PC-9 (cell line): ENCODE measurements around the gene TPCN2. TPM values are rescaled to one million over a fixed set of nuclear protein-coding genes. Genes with fewer than 3 reads are reported as not detected.

ENCODE experiments used
- BruUV-seq: library from RNA; stranded (reverse); fragments of 400-500 nt; replicated peaks from 2 replicates; lab custom pipeline; 2021; lab: Mats Ljungman, UMichigan
- CTCF ChIA-PET: fragments of 300-600 bp; sonication (Branson Sonifier 250); formaldehyde crosslinking; loops from one replicate; lab custom pipeline; 2022; ENCODE audit warnings: antibody characterized with exemption; lab: Charles Lee
- POLR2A ChIA-PET: fragments of 300-600 bp; sonication (Branson Sonifier 250); formaldehyde crosslinking; loops from one replicate; lab custom pipeline; 2022; ENCODE audit warnings: antibody characterized with exemption; ENCODE audit not compliant: unreplicated experiment; lab: Charles Lee
- DNase-seq, 2 experiments: peaks; one replicate each; pipeline versions ENCODE4 v3.0.0 to v3.0.0-alpha.2; 2015 to 2022; ENCODE audit warnings: mixed read lengths in 1 of 2
- H2AFZ ChIP-seq: fragments of 200-600 bp; sonication (generic); 2 replicates; pipeline ENCODE4 v1.8.1; 2017; ENCODE audit warnings: antibody characterized with exemption
- H3F3A ChIP-seq: fragments of 200-600 bp; sonication (generic); 2 replicates; pipeline ENCODE4 v1.8.1; 2017; ENCODE audit warnings: antibody characterized with exemption, mild to moderate bottlenecking, low read depth; ENCODE audit not compliant: insufficient read depth
- H3K27ac ChIP-seq: fragments of 200-600 bp; sonication (generic); 2 replicates; pipeline ENCODE4 v1.6.1; 2016; ENCODE audit warnings: mixed run types
- H3K27me3 ChIP-seq: fragments of 200-600 bp; sonication (generic); 2 replicates; pipeline ENCODE4 v1.6.1; 2016; ENCODE audit warnings: low read depth, mixed run types; ENCODE audit not compliant: insufficient read depth
- H3K36me3 ChIP-seq: fragments of 200-600 bp; sonication (generic); 2 replicates; pipeline ENCODE4 v1.6.1; 2016; ENCODE audit warnings: low read depth, mixed run types
- H3K4me1 ChIP-seq: fragments of 200-600 bp; sonication (generic); replicated peaks from 2 replicates; pipeline ENCODE4 v1.6.1; 2016; ENCODE audit warnings: mixed run types; ENCODE audit not compliant: insufficient read depth
- H3K4me2 ChIP-seq: fragments of 200-600 bp; sonication (generic); 2 replicates; pipeline ENCODE4 v1.6.1; 2017; ENCODE audit warnings: mixed run types
- H3K4me3 ChIP-seq: fragments of 200-600 bp; sonication (generic); 2 replicates; pipeline ENCODE4 v1.6.1; 2016; ENCODE audit warnings: mixed run types
- H3K79me2 ChIP-seq: fragments of 200-600 bp; sonication (generic); 2 replicates; pipeline ENCODE4 v1.6.1; 2017; ENCODE audit warnings: low read depth, mixed run types
- H3K9me2 ChIP-seq: fragments of 200-600 bp; sonication (generic); 2 replicates; pipeline ENCODE4 v1.8.1; 2017; ENCODE audit warnings: mild to moderate bottlenecking; ENCODE audit not compliant: insufficient read depth
- H3K9me3 ChIP-seq: fragments of 200-600 bp; sonication (generic); 2 replicates; pipeline ENCODE4 v1.8.1; 2016; ENCODE audit warnings: low read depth; ENCODE audit not compliant: insufficient read depth
- H4K20me1 ChIP-seq: fragments of 200-600 bp; sonication (generic); 2 replicates; pipeline ENCODE4 v1.8.1; 2017; ENCODE audit not compliant: insufficient read depth
- CTCF ChIP-seq: fragments of 200-600 bp; sonication (generic); conservative IDR thresholded peaks from 2 replicates; pipeline ENCODE4 v1.6.1; 2017; ENCODE audit warnings: mixed run types, antibody characterized with exemption, mild to moderate bottlenecking, moderate library complexity
- EZH2 ChIP-seq: fragments of 200-600 bp; sonication (generic); IDR thresholded peaks from 2 replicates; pipeline ENCODE4 v1.8.0; 2017; ENCODE audit warnings: antibody characterized with exemption, low read depth
- intact Hi-C: fragments of 100-400 bp; cut with micrococcal nuclease; formaldehyde crosslinking; loops from one replicate; pipeline ENCODE4 v1.10.0; 2022; ENCODE audit not compliant: unreplicated experiment
- total RNA-seq: library from RNA; stranded (reverse); gene quantifications from 2 replicates; pipeline ENCODE4 v1.2.3, GENCODE V29; 2021

The TPCN2 gene
- total RNA-seq, 1 experiment from 2014 or later: 24.8 TPM

- H3K4me1 ChIP-seq: peaks cover 21% of the 10 kb centered on the region
- no peak overlapping the region for H2AFZ ChIP-seq
- intact Hi-C loops: loop anchor here (10.0 kb wide), 2 partner anchors 80 to 240 kb away; partner anchors contain the start of gene CPT1A
- H3K4me2 ChIP-seq: no peak overlapping the region
- no peak for DNase-seq
- H3K27me3 ChIP-seq: no peaks in the 10 kb centered on the region
- no TSS peak for BruUV-seq
- no peak overlapping the region for H3K4me3 ChIP-seq
- H3K9me3 ChIP-seq: no peaks in the 10 kb centered on the region
- H3F3A ChIP-seq: peaks cover 17% of the 10 kb centered on the region; the same call in 1 of the 2 replicates
- H3K36me3 ChIP-seq: no peaks in the 10 kb centered on the region
- no peak overlapping the region for H3K27ac ChIP-seq
- no peaks in the 10 kb centered on the region for H3K9me2 ChIP-seq
- no peaks in the 10 kb centered on the region for H3K79me2 ChIP-seq
- ChIA-PET CTCF (no interaction called here), POLR2A (no interaction called here)
- H4K20me1 ChIP-seq: no peaks in the 10 kb centered on the region
- TF ChIP-seq CTCF (no peak), EZH2 (no peak)
Observed at GRCh38 chr11:69084371-69084770, 35.6 kb downstream of the TPCN2 start.

- Histone ChIP-seq H3K9me2 (no peaks in the 10 kb centered on the region), H3K4me3 (no peak overlapping the region), H3K4me2 (no peak overlapping the region), H4K20me1 (no peaks in the 10 kb centered on the region), H3K9me3 (no peaks in the 10 kb centered on the region), H3K36me3 (no peaks in the 10 kb centered on the region), H3K27me3 (no peaks in the 10 kb centered on the region), H3K27ac (no peak overlapping the region), H3K4me1 (peaks cover 11% of the 10 kb centered on the region), H3K79me2 (no peaks in the 10 kb centered on the region), H3F3A (peaks cover 21% of the 10 kb centered on the region; the same call in 1 of the 2 replicates), H2AFZ (no peak overlapping the region)
- no peak for DNase-seq
- CTCF ChIA-PET: no interaction called here
- intact Hi-C loops: loop anchor here (5.0 to 10.0 kb wide), 5 partner anchors 81 to 473 kb away; partner anchors contain the start of genes CPT1A, IGHMBP2 and MRPL21
- POLR2A ChIA-PET: no interaction called here
- TF ChIP-seq EZH2: no peak
- TF ChIP-seq CTCF: no peak
- BruUV-seq: no TSS peak
Observed at GRCh38 chr11:69085490-69086095, 36.9 kb downstream of the TPCN2 start.

- DNase-seq: no peak
- H3F3A ChIP-seq: peaks cover 25% of the 10 kb centered on the region; the same call in 1 of the 2 replicates
- TF ChIP-seq CTCF (no peak), EZH2 (no peak)
- no TSS peak for BruUV-seq
- CTCF ChIA-PET: no interaction called here
- no peaks in the 10 kb centered on the region for H3K9me2 ChIP-seq
- H3K27me3 ChIP-seq: no peaks in the 10 kb centered on the region
- H3K4me3 ChIP-seq: no peak overlapping the region
- no peak overlapping the region for H3K27ac ChIP-seq
- H3K4me1 ChIP-seq: peaks cover 8% of the 10 kb centered on the region
- H3K4me2 ChIP-seq: no peak overlapping the region
- no peaks in the 10 kb centered on the region for H4K20me1 ChIP-seq
- intact Hi-C loops: loop anchor here (5.0 to 10.0 kb wide), 5 partner anchors 82 to 474 kb away; partner anchors contain the start of genes CPT1A, IGHMBP2 and MRPL21
- no peaks in the 10 kb centered on the region for H3K9me3 ChIP-seq
- H3K79me2 ChIP-seq: no peaks in the 10 kb centered on the region
- POLR2A ChIA-PET: interaction anchor here (0.6 kb wide), 1 partner anchor 211 kb away, joined by 5 read pairs; no protein-coding TSS in a partner anchor
- no peak overlapping the region for H2AFZ ChIP-seq
- peaks cover 1% of the 10 kb centered on the region; the same call in 1 of the 2 replicates for H3K36me3 ChIP-seq
Observed at GRCh38 chr11:69086152-69087132, 37.7 kb downstream of the TPCN2 start.
